HepG2 (cell line): ENCODE data around the gene IFNA17. TPM values are rescaled to one million over a fixed set of nuclear protein-coding genes. Genes with fewer than 3 reads are reported as not detected.

Source experiments
- ATAC-seq: fragments of 200-7000 bp; cut with Tn5 transposase; 3 replicates; pipeline ENCODE4 v1.9.1; 2020; ENCODE audit warnings: mild to moderate bottlenecking, moderate library complexity
- Bru-seq: library from RNA; stranded (reverse); fragments of 400-500 nt; gene quantifications from one replicate; lab custom pipeline; 2021; lab: Mats Ljungman, UMichigan
- BruChase-seq, 2 experiments: library from RNA; stranded (reverse); fragments of 400-500 nt; gene quantifications; one replicate each; lab custom pipeline; 2021; lab: Mats Ljungman, UMichigan
- BruUV-seq: library from RNA; stranded (reverse); fragments of 400-500 nt; replicated peaks from 2 replicates; lab custom pipeline; 2021; lab: Mats Ljungman, UMichigan
- CTCF ChIA-PET: fragments of 300-600 bp; formaldehyde crosslinking; extraction: SDS; loops from one replicate; lab custom pipeline; 2021; ENCODE audit warnings: low total read pairs, inconsistent platforms, low intra/inter-chr PET ratio; lab: Yijun Ruan, JAX
- POLR2A ChIA-PET: fragments of 350-600 bp; sonication (Branson Sonifier 250); formaldehyde crosslinking; loops from one replicate; lab custom pipeline; 2020; ENCODE audit warnings: antibody characterized with exemption, inconsistent platforms; lab: Yijun Ruan, JAX
- DNase-seq: peaks from one replicate; pipeline ENCODE4 v3.0.0-alpha.2; 2015; ENCODE audit warnings: low spot score
- FAIRE-seq: peaks from 3 replicates; lab custom pipeline; 2011; peaks lifted over from hg19 to GRCh38; lab: Jason Lieb, UNC
- H2AFZ ChIP-seq: one replicate; pipeline ENCODE4 v1.6.1; 2011; ENCODE audit warnings: low read length, inconsistent platforms
- H3K27ac ChIP-seq: fragments of 300-600 bp; 3 replicates; pipeline ENCODE4 v1.8.0; 2011; ENCODE audit warnings: mixed run types, mild to moderate bottlenecking, mixed read lengths, low read length, inconsistent platforms; ENCODE audit not compliant: insufficient read depth; ENCODE audit errors: extremely low read length
- H3K27me3 ChIP-seq, 2 experiments: fragments of 200-600 bp in 1 of 2; 2 replicates in 1 of 2; 3 replicates in 1 of 2; pipeline versions ENCODE4 v1.6.0 to v1.8.0; 2011; ENCODE audit warnings: low read length in 2 of 2, mild to moderate bottlenecking in 2 of 2, moderate library complexity in 2 of 2, inconsistent platforms in 1 of 2; ENCODE audit not compliant: insufficient read depth in 2 of 2, control insufficient read depth in 1 of 2
- H3K36me3 ChIP-seq, 2 experiments: fragments of 200-600 bp in 1 of 2; replicated peaks in 1 of 2; 2 replicates in 1 of 2; 3 replicates in 1 of 2; pipeline versions ENCODE4 v1.5.1 to v1.8.0; 2011; ENCODE audit warnings: low read length in 2 of 2, inconsistent platforms in 1 of 2; ENCODE audit not compliant: insufficient read depth in 2 of 2, control insufficient read depth in 1 of 2
- H3K4me1 ChIP-seq: 2 replicates; pipeline ENCODE4 v1.5.1; 2012; ENCODE audit warnings: low read length, inconsistent platforms; ENCODE audit not compliant: insufficient read depth
- H3K4me2 ChIP-seq: 2 replicates; pipeline ENCODE4 v1.6.0; 2011; ENCODE audit warnings: low read depth, low read length, inconsistent platforms
- H3K4me3 ChIP-seq, 3 experiments: fragments of 200-600 bp in 1 of 3; sonication (generic), shearing (Covaris generic) in 1 of 3; replicated peaks in 1 of 3; 2 replicates each; pipeline ENCODE4 v1.5.1; 2011 to 2016; ENCODE audit warnings: low read length in 3 of 3, inconsistent platforms in 2 of 3, low read depth in 2 of 3, mild to moderate bottlenecking in 2 of 3, control low read depth in 1 of 3, mixed read lengths in 1 of 3; ENCODE audit not compliant: insufficient read depth in 1 of 3
- H3K79me2 ChIP-seq: one replicate; pipeline ENCODE4 v1.6.1; 2011; ENCODE audit warnings: low read length, inconsistent platforms; ENCODE audit not compliant: insufficient read depth
- H3K9ac ChIP-seq: 2 replicates; pipeline ENCODE4 v1.6.0; 2011; ENCODE audit warnings: mild to moderate bottlenecking, low read depth, low read length, inconsistent platforms; ENCODE audit not compliant: insufficient read depth
- H3K9me3 ChIP-seq: 2 replicates; pipeline ENCODE4 v1.5.1; 2012; ENCODE audit warnings: mild to moderate bottlenecking, low read length
- H4K20me1 ChIP-seq: 2 replicates; pipeline ENCODE4 v1.6.0; 2011; ENCODE audit warnings: inconsistent platforms, mild to moderate bottlenecking, low read length, moderate library complexity; ENCODE audit not compliant: insufficient read depth
- FOXJ3 ChIP-seq: sonication (generic); formaldehyde crosslinking; IDR thresholded peaks from 2 replicates; pipeline ENCODE4 v1.4.0; 2020; ENCODE audit warnings: missing genetic modification reagents, mild to moderate bottlenecking, borderline replicate concordance
- GZF1 ChIP-seq: sonication (generic); formaldehyde crosslinking; IDR thresholded peaks from 2 replicates; pipeline ENCODE4 v1.5.1; 2020; ENCODE audit warnings: mild to moderate bottlenecking, missing genetic modification reagents
- MAF1 ChIP-seq: sonication (generic); formaldehyde crosslinking; IDR thresholded peaks from 2 replicates; pipeline ENCODE4 v1.5.0; 2020; ENCODE audit warnings: missing genetic modification reagents, borderline replicate concordance
- PHF5A ChIP-seq: IDR thresholded peaks from one replicate; pipeline ENCODE4 v1.6.1; 2018; ENCODE audit warnings: low read depth, missing genetic modification reagents; ENCODE audit not compliant: unreplicated experiment
- SKI ChIP-seq: fragments of 450-650 bp; IDR thresholded peaks from one replicate; pipeline ENCODE4 v1.6.1; 2018; ENCODE audit warnings: mild to moderate bottlenecking; ENCODE audit not compliant: partially characterized antibody
- SMC3 ChIP-seq: IDR thresholded peaks from 2 replicates; pipeline ENCODE4 v1.6.1; 2011; ENCODE audit warnings: low read length, improper control_type of control experiment
- SP1 ChIP-seq, 2 experiments: fragments of 450-650 bp in 1 of 2; sonication (generic) in 1 of 2; formaldehyde crosslinking in 1 of 2; IDR thresholded peaks; 2 replicates each; pipeline versions ENCODE4 v1.4.0 to v1.6.1; 2016 to 2020; ENCODE audit warnings: missing genetic modification reagents in 1 of 2
- ZHX1 ChIP-seq: sonication (generic); formaldehyde crosslinking; IDR thresholded peaks from 2 replicates; pipeline ENCODE4 v1.8.1; 2022; ENCODE audit warnings: low read depth, mild to moderate bottlenecking, missing genetic modification reagents
- ZKSCAN5 ChIP-seq: sonication (generic); formaldehyde crosslinking; IDR thresholded peaks from 2 replicates; pipeline ENCODE4 v1.5.1; 2020; ENCODE audit warnings: mild to moderate bottlenecking, missing genetic modification reagents
- ZNF10 ChIP-seq: sonication (generic); formaldehyde crosslinking; IDR thresholded peaks from 2 replicates; pipeline ENCODE4 v1.4.0; 2020; ENCODE audit warnings: mild to moderate bottlenecking, low read depth, missing genetic modification reagents, borderline replicate concordance
- ZNF256 ChIP-seq: sonication (generic); formaldehyde crosslinking; conservative IDR thresholded peaks from 2 replicates; pipeline ENCODE4 v1.4.0; 2020; ENCODE audit warnings: missing genetic modification reagents
- ZNF598 ChIP-seq: sonication (generic); formaldehyde crosslinking; IDR thresholded peaks from 2 replicates; pipeline ENCODE4 v1.5.1; 2020; ENCODE audit warnings: mild to moderate bottlenecking, missing genetic modification reagents, borderline replicate concordance
- WGBS: methylation state at CpG from one replicate; pipeline ENCODE4 v1.1.6; 2017; ENCODE audit warnings: low lambda C conversion rate; 5-methylcytosine and 5-hydroxymethylcytosine counted together
- in situ Hi-C: cut with HindIII; loops from 2 replicates; pipeline ENCODE4 v1.10.0; 2017; ENCODE audit warnings: low pct_unique_long_range_greater_than_20kb; ENCODE audit not compliant: extremely low pct_ligation_motif_present
- intact Hi-C: fragments of 100-400 bp; cut with micrococcal nuclease; formaldehyde crosslinking; loops from one replicate; pipeline ENCODE4 v1.10.0; 2022; ENCODE audit not compliant: unreplicated experiment
- long read RNA-seq, 2 experiments: library from RNA in 1 of 2; library from polyadenylated mRNA in 1 of 2; stranded (forward) in 1 of 2; unstranded in 1 of 2; transcript quantifications; one replicate each; pipeline ENCODE4 v2.0.0, GENCODE V29; 2019 to 2022
- polyA minus RNA-seq, 3 experiments: library from RNA; depleted of rRNA, polyadenylated mRNA; stranded (reverse); fragments of >200 nt; gene quantifications; 2 replicates each; pipeline ENCODE4 v1.2.3, GENCODE V29; 2011; ENCODE audit warnings: low replicate concordance in 1 of 3
- polyA plus RNA-seq, 8 experiments: library from polyadenylated mRNA; depleted of rRNA in 3 of 8; stranded (reverse) in 7 of 8; unstranded in 1 of 8; fragments of >200 nt; fragmentation: Illumina TruSeq in 4 of 8; extraction: Trizol in 4 of 8; gene quantifications; 2 replicates each; pipeline versions ENCODE4 v1.2.1 to v1.2.3, GENCODE V29; 2011 to 2016; ENCODE audit warnings: low read depth in 4 of 8, missing spikeins in 1 of 8, mixed read lengths in 1 of 8; ENCODE audit not compliant: insufficient read depth in 1 of 8
- total RNA-seq, 5 experiments: library from RNA; depleted of rRNA; stranded (reverse); fragments of >200 nt; fragmentation: Illumina TruSeq; extraction: Trizol; gene quantifications; 2 replicates each; pipeline ENCODE4 v1.2.3, GENCODE V29; 2016; ENCODE audit warnings: low read depth in 1 of 5

IFNA17 gene
- total RNA-seq (2016; rRNA removed; fragmentation: Illumina TruSeq; extraction: Trizol) (not detected in 2 replicates), polyA plus RNA-seq (2011; rRNA removed) (not detected in 2 replicates), polyA minus RNA-seq (2011; rRNA and poly(A)+ RNA removed; ENCODE audit: low replicate concordance) (not detected in 2 replicates), Bru-seq, nascent RNA (not detected), BruChase-seq, experiment 1, labeled RNA remaining after a 6-hour chase (not detected), BruChase-seq, experiment 2, labeled RNA remaining after a 2-hour chase (not detected)
- total RNA-seq (2016; cell fraction: cytosol; rRNA removed; fragmentation: Illumina TruSeq; extraction: Trizol; ENCODE audit: low read depth): not detected in 2 replicates
- not detected in 2 replicates for total RNA-seq (2016; cell fraction: insoluble cytoplasmic fraction; rRNA removed; fragmentation: Illumina TruSeq; extraction: Trizol)
- total RNA-seq (2016; cell fraction: membrane; rRNA removed; fragmentation: Illumina TruSeq; extraction: Trizol): not detected in 2 replicates
- total RNA-seq (2016; cell fraction: nucleus; rRNA removed; fragmentation: Illumina TruSeq; extraction: Trizol): not detected in 2 replicates
- polyA plus RNA-seq (2011; cell fraction: cytosol; rRNA removed): not detected in 2 replicates
- polyA plus RNA-seq (2011; cell fraction: nucleus; rRNA removed): not detected in 2 replicates
- not detected in 2 replicates for polyA plus RNA-seq (2012)
- not detected in 2 replicates for polyA plus RNA-seq (2016; cell fraction: cytosol; fragmentation: Illumina TruSeq; extraction: Trizol; ENCODE audit: low read depth)
- polyA plus RNA-seq (2016; cell fraction: insoluble cytoplasmic fraction; fragmentation: Illumina TruSeq; extraction: Trizol; ENCODE audit: low read depth): not detected in 2 replicates
- not detected in 2 replicates for polyA plus RNA-seq (2016; cell fraction: membrane; fragmentation: Illumina TruSeq; extraction: Trizol; ENCODE audit: low read depth)
- not detected in 2 replicates for polyA plus RNA-seq (2016; cell fraction: nucleus; fragmentation: Illumina TruSeq; extraction: Trizol; ENCODE audit: insufficient read depth, low read depth)
- polyA minus RNA-seq (2011; cell fraction: cytosol; rRNA and poly(A)+ RNA removed): not detected in 2 replicates
- not detected in 2 replicates for polyA minus RNA-seq (2011; cell fraction: nucleus; rRNA and poly(A)+ RNA removed)
- long read RNA-seq, experiment 1: 0 reads
- long read RNA-seq, experiment 2: 0 reads

GRCh38 chr9:21228122-21228521, at the start of gene IFNA17:
IFNA17 (minus strand) TSS chr9:21228222; CDS start chr9:21228173, 49 bp downstream.
- H3K36me3 ChIP-seq: no peaks in the 10 kb centered on the region
- BruUV-seq: no TSS peak
- CTCF ChIA-PET: no interaction called here
- in situ Hi-C loops: no loop called here
- H3K9me3 ChIP-seq: no peaks in the 10 kb centered on the region
- H3K79me2 ChIP-seq: no peaks in the 10 kb centered on the region
- H4K20me1 ChIP-seq: no peaks in the 10 kb centered on the region
- H3K27ac ChIP-seq: no peak within 1 kb of the TSS
- H3K4me2 ChIP-seq: no peak within 1 kb of the TSS
- no peak within 1 kb of the TSS for H3K9ac ChIP-seq
- WGBS: 0% methylated on average over 2 of the region's 2 CpGs
- DNase-seq: no peak
- FAIRE-seq: no peak
- H2AFZ ChIP-seq: no peak within 1 kb of the TSS
- intact Hi-C loops: no loop called here
- no peaks in the 10 kb centered on the region for H3K4me1 ChIP-seq
- POLR2A ChIA-PET: no interaction called here
- no peaks in the 10 kb centered on the region for H3K27me3 ChIP-seq
- ATAC-seq: no peak
- no peak within 1 kb of the TSS for H3K4me3 ChIP-seq
- TF ChIP-seq SP1 (IDR thresholded peaks at IDR 0.05) (no peak), SP1 (CRISPR knock-in tag; IDR thresholded peaks at IDR 0.05) (no peak), ZKSCAN5 (CRISPR knock-in tag) (no peak), ZNF598 (no peak)
- TF ChIP-seq, all 625 proteins: peak for 0

GRCh38 chr9:21268347-21268657, 40.3 kb upstream of the IFNA17 start:
- H3K4me2 ChIP-seq: no peak overlapping the region
- no TSS peak for BruUV-seq
- H3K27ac ChIP-seq: no peak overlapping the region
- intact Hi-C loops (no loop called here), in situ Hi-C loops (no loop called here)
- H2AFZ ChIP-seq: no peak overlapping the region
- H3K36me3 ChIP-seq: no peaks in the 10 kb centered on the region
- no peak overlapping the region for H3K4me3 ChIP-seq
- H3K27me3 ChIP-seq: no peaks in the 10 kb centered on the region
- FAIRE-seq: no peak
- POLR2A ChIA-PET: no interaction called here
- 4% methylated on average over 2 of the region's 2 CpGs for WGBS
- CTCF ChIA-PET: no interaction called here
- no peaks in the 10 kb centered on the region for H3K9me3 ChIP-seq
- no peak for DNase-seq
- no peaks in the 10 kb centered on the region for H4K20me1 ChIP-seq
- no peak for ATAC-seq
- H3K79me2 ChIP-seq: no peaks in the 10 kb centered on the region
- H3K4me1 ChIP-seq: no peaks in the 10 kb centered on the region
- H3K9ac ChIP-seq: no peak overlapping the region
- no peak for TF ChIP-seq FOXJ3 (CRISPR knock-in tag)
- TF ChIP-seq GZF1 (CRISPR knock-in tag): no peak
- no peak for TF ChIP-seq PHF5A (CRISPR knock-in tag)
- no peak for TF ChIP-seq MAF1 (CRISPR knock-in tag)
- no peak for TF ChIP-seq ZNF10 (CRISPR knock-in tag)
- no peak for TF ChIP-seq SMC3
- no peak for TF ChIP-seq ZNF256
- no peak for TF ChIP-seq SKI
- no peak for TF ChIP-seq ZHX1
